HL-60 (cell line): ENCODE measurements around the gene C17orf67.

Experiments used
- GABPA ChIP-seq: IDR thresholded peaks from 2 replicates; pipeline ENCODE4 v1.6.1; 2012; ENCODE audit warnings: low read depth
- POLR2AphosphoS5 ChIP-seq: IDR thresholded peaks from 2 replicates; pipeline ENCODE4 v1.6.1; 2012; ENCODE audit warnings: low read depth
- SPI1 ChIP-seq: IDR thresholded peaks from 2 replicates; pipeline ENCODE4 v1.6.1; 2012; ENCODE audit warnings: low read depth, mild to moderate bottlenecking, borderline replicate concordance
- TF ChIP-seq, protein P1 (sequence below): IDR thresholded peaks from one replicate; pipeline ENCODE4 v1.5.1; 2011; ENCODE audit warnings: low read length, control low read depth, inconsistent platforms; ENCODE audit not compliant: insufficient read depth
- TF ChIP-seq, protein P2 (sequence below): IDR thresholded peaks from 2 replicates; pipeline ENCODE4 v1.6.1; 2012; ENCODE audit warnings: low read depth; ENCODE audit not compliant: insufficient replicate concordance

DNA sequence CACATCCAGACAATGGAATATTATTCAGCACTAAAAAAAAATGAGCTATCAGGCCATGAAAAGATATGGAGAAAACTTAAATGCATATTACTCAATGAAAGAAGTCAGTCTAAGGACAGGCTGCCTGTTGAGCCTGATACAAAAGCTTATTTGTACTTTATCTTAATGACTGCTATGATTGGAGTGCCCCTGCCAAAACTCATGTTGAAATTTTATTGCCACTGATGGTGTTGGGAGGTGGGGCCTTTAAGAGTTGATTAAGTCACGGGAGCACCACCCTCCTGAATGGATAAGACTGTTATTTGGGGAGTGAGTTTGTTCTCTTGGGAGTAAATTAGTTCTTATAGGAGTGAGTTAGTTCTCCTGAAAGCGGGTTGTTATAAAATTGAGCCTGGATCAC, 9.9 kb downstream of the C17orf67 start:
- TF ChIP-seq, protein P1, sequence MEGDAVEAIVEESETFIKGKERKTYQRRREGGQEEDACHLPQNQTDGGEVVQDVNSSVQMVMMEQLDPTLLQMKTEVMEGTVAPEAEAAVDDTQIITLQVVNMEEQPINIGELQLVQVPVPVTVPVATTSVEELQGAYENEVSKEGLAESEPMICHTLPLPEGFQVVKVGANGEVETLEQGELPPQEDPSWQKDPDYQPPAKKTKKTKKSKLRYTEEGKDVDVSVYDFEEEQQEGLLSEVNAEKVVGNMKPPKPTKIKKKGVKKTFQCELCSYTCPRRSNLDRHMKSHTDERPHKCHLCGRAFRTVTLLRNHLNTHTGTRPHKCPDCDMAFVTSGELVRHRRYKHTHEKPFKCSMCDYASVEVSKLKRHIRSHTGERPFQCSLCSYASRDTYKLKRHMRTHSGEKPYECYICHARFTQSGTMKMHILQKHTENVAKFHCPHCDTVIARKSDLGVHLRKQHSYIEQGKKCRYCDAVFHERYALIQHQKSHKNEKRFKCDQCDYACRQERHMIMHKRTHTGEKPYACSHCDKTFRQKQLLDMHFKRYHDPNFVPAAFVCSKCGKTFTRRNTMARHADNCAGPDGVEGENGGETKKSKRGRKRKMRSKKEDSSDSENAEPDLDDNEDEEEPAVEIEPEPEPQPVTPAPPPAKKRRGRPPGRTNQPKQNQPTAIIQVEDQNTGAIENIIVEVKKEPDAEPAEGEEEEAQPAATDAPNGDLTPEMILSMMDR = no peak
- TF ChIP-seq, protein P2, sequence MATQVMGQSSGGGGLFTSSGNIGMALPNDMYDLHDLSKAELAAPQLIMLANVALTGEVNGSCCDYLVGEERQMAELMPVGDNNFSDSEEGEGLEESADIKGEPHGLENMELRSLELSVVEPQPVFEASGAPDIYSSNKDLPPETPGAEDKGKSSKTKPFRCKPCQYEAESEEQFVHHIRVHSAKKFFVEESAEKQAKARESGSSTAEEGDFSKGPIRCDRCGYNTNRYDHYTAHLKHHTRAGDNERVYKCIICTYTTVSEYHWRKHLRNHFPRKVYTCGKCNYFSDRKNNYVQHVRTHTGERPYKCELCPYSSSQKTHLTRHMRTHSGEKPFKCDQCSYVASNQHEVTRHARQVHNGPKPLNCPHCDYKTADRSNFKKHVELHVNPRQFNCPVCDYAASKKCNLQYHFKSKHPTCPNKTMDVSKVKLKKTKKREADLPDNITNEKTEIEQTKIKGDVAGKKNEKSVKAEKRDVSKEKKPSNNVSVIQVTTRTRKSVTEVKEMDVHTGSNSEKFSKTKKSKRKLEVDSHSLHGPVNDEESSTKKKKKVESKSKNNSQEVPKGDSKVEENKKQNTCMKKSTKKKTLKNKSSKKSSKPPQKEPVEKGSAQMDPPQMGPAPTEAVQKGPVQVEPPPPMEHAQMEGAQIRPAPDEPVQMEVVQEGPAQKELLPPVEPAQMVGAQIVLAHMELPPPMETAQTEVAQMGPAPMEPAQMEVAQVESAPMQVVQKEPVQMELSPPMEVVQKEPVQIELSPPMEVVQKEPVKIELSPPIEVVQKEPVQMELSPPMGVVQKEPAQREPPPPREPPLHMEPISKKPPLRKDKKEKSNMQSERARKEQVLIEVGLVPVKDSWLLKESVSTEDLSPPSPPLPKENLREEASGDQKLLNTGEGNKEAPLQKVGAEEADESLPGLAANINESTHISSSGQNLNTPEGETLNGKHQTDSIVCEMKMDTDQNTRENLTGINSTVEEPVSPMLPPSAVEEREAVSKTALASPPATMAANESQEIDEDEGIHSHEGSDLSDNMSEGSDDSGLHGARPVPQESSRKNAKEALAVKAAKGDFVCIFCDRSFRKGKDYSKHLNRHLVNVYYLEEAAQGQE = no peak
- TF ChIP-seq POLR2AphosphoS5 (no peak), SPI1 (no peak), GABPA (no peak)
